HepG2 (cell line): ENCODE data around the gene MAPK11. TPM values are rescaled to one million over a fixed set of nuclear protein-coding genes. Genes with fewer than 3 reads are reported as not detected.

Experiments
- CREM ChIP-seq, 2 experiments: sonication (generic) in 1 of 2; formaldehyde crosslinking in 1 of 2; IDR thresholded peaks; 2 replicates each; pipeline versions ENCODE4 v1.4.0 to v1.6.1; 2016 to 2020; ENCODE audit warnings: antibody characterized with exemption in 1 of 2, mild to moderate bottlenecking in 1 of 2, missing genetic modification reagents in 1 of 2
- CSRNP2 ChIP-seq: sonication (generic); formaldehyde crosslinking; conservative IDR thresholded peaks from 2 replicates; pipeline ENCODE4 v1.8.0; 2022; ENCODE audit warnings: low read depth, missing genetic modification reagents
- DDIT3 ChIP-seq: sonication (generic); formaldehyde crosslinking; IDR thresholded peaks from 2 replicates; pipeline ENCODE4 v1.4.0; 2020; ENCODE audit warnings: mild to moderate bottlenecking, missing genetic modification reagents
- DPF2 ChIP-seq: sonication (generic); formaldehyde crosslinking; IDR thresholded peaks from 2 replicates; pipeline ENCODE4 v1.4.0; 2020; ENCODE audit warnings: mild to moderate bottlenecking, low read depth, missing genetic modification reagents, borderline replicate concordance
- FOXK1 ChIP-seq: sonication (generic); formaldehyde crosslinking; IDR thresholded peaks from 2 replicates; pipeline ENCODE4 v1.4.0; 2020; ENCODE audit warnings: low read depth, missing genetic modification reagents, borderline replicate concordance
- MXI1 ChIP-seq: IDR thresholded peaks from 3 replicates; pipeline ENCODE4 v1.6.1; 2012; ENCODE audit warnings: low read depth, low read length, inconsistent platforms, borderline replicate concordance
- SNRNP70 ChIP-seq: fragments of 200-400 bp; formaldehyde crosslinking; IDR thresholded peaks from 2 replicates; pipeline ENCODE4 v1.6.1; 2017; ENCODE audit warnings: mild to moderate bottlenecking, low read depth, low read length, moderate library complexity
- SRSF4 ChIP-seq: fragments of 200-400 bp; formaldehyde crosslinking; IDR thresholded peaks from one replicate; pipeline ENCODE4 v1.6.1; 2018; ENCODE audit warnings: mild to moderate bottlenecking, low read depth, low read length, moderate library complexity; ENCODE audit not compliant: poor library complexity, severe bottlenecking
- ZFP1 ChIP-seq: IDR thresholded peaks from 2 replicates; pipeline ENCODE4 v1.6.1; 2016
- ZNF235 ChIP-seq: sonication (generic); formaldehyde crosslinking; IDR thresholded peaks from 2 replicates; pipeline ENCODE4 v1.8.1; 2023; ENCODE audit warnings: mild to moderate bottlenecking, missing genetic modification reagents, borderline replicate concordance
- ZNF276 ChIP-seq: sonication (generic); formaldehyde crosslinking; IDR thresholded peaks from 2 replicates; pipeline ENCODE4 v1.4.0; 2020; ENCODE audit warnings: mild to moderate bottlenecking, low read depth, missing genetic modification reagents
- ZNF512 ChIP-seq: sonication (generic); formaldehyde crosslinking; IDR thresholded peaks from 2 replicates; pipeline ENCODE4 v1.4.0; 2020; ENCODE audit warnings: mild to moderate bottlenecking, missing genetic modification reagents
- ZNF547 ChIP-seq: sonication (generic); formaldehyde crosslinking; IDR thresholded peaks from 2 replicates; pipeline ENCODE4 v1.5.1; 2020; ENCODE audit warnings: mild to moderate bottlenecking, missing genetic modification reagents
- ZNF605 ChIP-seq: sonication (generic); formaldehyde crosslinking; IDR thresholded peaks from 2 replicates; pipeline ENCODE4 v1.8.0; 2022; ENCODE audit warnings: mild to moderate bottlenecking, missing genetic modification reagents
- ZNF609 ChIP-seq: sonication (generic); formaldehyde crosslinking; IDR thresholded peaks from 2 replicates; pipeline ENCODE4 v1.4.0; 2020; ENCODE audit warnings: mild to moderate bottlenecking, missing genetic modification reagents, borderline replicate concordance
- polyA plus RNA-seq, 8 experiments: library from polyadenylated mRNA; depleted of rRNA in 3 of 8; stranded (reverse) in 7 of 8; unstranded in 1 of 8; fragments of >200 nt; fragmentation: Illumina TruSeq in 4 of 8; extraction: Trizol in 4 of 8; gene quantifications; 2 replicates each; pipeline versions ENCODE4 v1.2.1 to v1.2.3, GENCODE V29; 2011 to 2016; ENCODE audit warnings: low read depth in 4 of 8, missing spikeins in 1 of 8, mixed read lengths in 1 of 8; ENCODE audit not compliant: insufficient read depth in 1 of 8
- total RNA-seq, 5 experiments: library from RNA; depleted of rRNA; stranded (reverse); fragments of >200 nt; fragmentation: Illumina TruSeq; extraction: Trizol; gene quantifications; 2 replicates each; pipeline ENCODE4 v1.2.3, GENCODE V29; 2016; ENCODE audit warnings: low read depth in 1 of 5

MAPK11 gene
- total and polyA plus RNA-seq, 2 of the 13 experiments (the other 11 are each of a cell fraction or from before 2014, with no cell fraction given): 0.15 to 0.17 TPM

GRCh38 chr22:50250555-50251476, 19.4 kb downstream of the MAPK11 start, which contains the start of gene HDAC10 (continued):
- TF ChIP-seq ZNF609 (CRISPR knock-in tag) (no peak), ZNF235 (CRISPR knock-in tag) (no peak), ZNF547 (CRISPR knock-in tag) (peak; percentile 91), CREM (IDR thresholded peaks at IDR 0.05) (no peak), CREM (CRISPR knock-in tag; IDR thresholded peaks at IDR 0.05) (no peak), CSRNP2 (no peak), ZFP1 (no peak), DDIT3 (no peak), ZNF605 (CRISPR knock-in tag) (no peak), SNRNP70 (no peak), MXI1 (peak; percentile 60; the same call in 1 of the 3 replicates), FOXK1 (no peak), ZNF512 (no peak), ZNF276 (CRISPR knock-in tag) (no peak; the same call in 1 of the 2 replicates), SRSF4 (no peak), DPF2 (no peak)
